Astrocyte (in vitro differentiated cells and primary cell): ENCODE results near the gene OPA1. TPM values are rescaled to one million over a fixed set of nuclear protein-coding genes. Genes with fewer than 3 reads are reported as not detected.

Experiments
- DNase-seq: peaks from one replicate; pipeline ENCODE4 v3.0.0-alpha.2; 2010; ENCODE audit warnings: low read depth
- FAIRE-seq: peaks from 2 replicates; lab custom pipeline; 2011; peaks lifted over from hg19 to GRCh38; lab: Jason Lieb, UNC
- H2AFZ ChIP-seq: 2 replicates; pipeline ENCODE4 v1.6.0; 2012; ENCODE audit warnings: low read depth, low read length, inconsistent platforms
- H3K27ac ChIP-seq: 2 replicates; pipeline ENCODE4 v1.5.1; 2011; ENCODE audit warnings: low read depth, low read length, inconsistent platforms
- H3K27me3 ChIP-seq: 2 replicates; pipeline ENCODE4 v1.6.0; 2011; ENCODE audit warnings: low read length, inconsistent platforms; ENCODE audit not compliant: insufficient read depth
- H3K36me3 ChIP-seq: 2 replicates; pipeline ENCODE4 v1.5.1; 2011; ENCODE audit warnings: low read length, inconsistent platforms; ENCODE audit not compliant: insufficient read depth
- H3K4me1 ChIP-seq: 2 replicates; pipeline ENCODE4 v1.5.1; 2011; ENCODE audit warnings: low read length, inconsistent platforms; ENCODE audit not compliant: insufficient read depth
- H3K4me2 ChIP-seq: 2 replicates; pipeline ENCODE4 v1.6.0; 2012; ENCODE audit warnings: low read length, inconsistent platforms
- H3K4me3 ChIP-seq: 2 replicates; pipeline ENCODE4 v1.5.1; 2011; ENCODE audit warnings: low read depth, mild to moderate bottlenecking, low read length, inconsistent platforms; ENCODE audit not compliant: insufficient read depth
- H3K79me2 ChIP-seq: 2 replicates; pipeline ENCODE4 v1.6.0; 2012; ENCODE audit warnings: mild to moderate bottlenecking, low read length, inconsistent platforms; ENCODE audit not compliant: insufficient read depth
- H3K9ac ChIP-seq: 2 replicates; pipeline ENCODE4 v1.6.0; 2012; ENCODE audit warnings: mild to moderate bottlenecking, low read length, inconsistent platforms
- H3K9me3 ChIP-seq: 2 replicates; pipeline ENCODE4 v1.5.1; 2012; ENCODE audit warnings: low read depth, mild to moderate bottlenecking, low read length, inconsistent platforms; ENCODE audit not compliant: insufficient read depth
- H4K20me1 ChIP-seq: 2 replicates; pipeline ENCODE4 v1.6.0; 2012; ENCODE audit warnings: low read length, inconsistent platforms; ENCODE audit not compliant: insufficient read depth
- H3K27ac Mint-ChIP-seq: one replicate; pipeline ENCODE4 v1.8.0; 2021; ENCODE audit warnings: mild to moderate bottlenecking, mixed read lengths; ENCODE audit not compliant: unreplicated experiment
- H3K27me3 Mint-ChIP-seq: one replicate; pipeline ENCODE4 v1.8.0; 2021; ENCODE audit warnings: low read depth, mixed read lengths; ENCODE audit not compliant: unreplicated experiment
- H3K36me3 Mint-ChIP-seq: one replicate; pipeline ENCODE4 v1.8.0; 2021; ENCODE audit warnings: low read depth, mixed read lengths; ENCODE audit not compliant: unreplicated experiment
- H3K4me1 Mint-ChIP-seq: one replicate; pipeline ENCODE4 v1.8.0; 2021; ENCODE audit warnings: low read depth, mixed read lengths; ENCODE audit not compliant: unreplicated experiment
- H3K4me3 Mint-ChIP-seq: one replicate; pipeline ENCODE4 v1.8.0; 2021; ENCODE audit warnings: mild to moderate bottlenecking, moderate library complexity, mixed read lengths; ENCODE audit not compliant: unreplicated experiment
- H3K9me3 Mint-ChIP-seq: one replicate; pipeline ENCODE4 v1.8.0; 2021; ENCODE audit warnings: mild to moderate bottlenecking, mixed read lengths; ENCODE audit not compliant: unreplicated experiment
- CTCF ChIP-seq: IDR thresholded peaks from 2 replicates; pipeline ENCODE4 v1.5.1; 2011; ENCODE audit warnings: low read depth, mild to moderate bottlenecking, inconsistent platforms, low read length, moderate library complexity; ENCODE audit not compliant: insufficient read depth
- EZH2 ChIP-seq: IDR thresholded peaks from 2 replicates; pipeline ENCODE4 v1.6.1; 2012; ENCODE audit warnings: mild to moderate bottlenecking, low read length, inconsistent platforms; ENCODE audit not compliant: insufficient read depth
- total RNA-seq: library from RNA; stranded (reverse); gene quantifications from 2 replicates; pipeline ENCODE4 v1.2.1, GENCODE V29; 2021

Gene OPA1
- total RNA-seq, 1 donor from 2014 or later, result 61.8 TPM

- peaks cover 52% of the 10 kb centered on the region for H3K36me3 ChIP-seq
- no peaks in the 10 kb centered on the region for H3K27me3 Mint-ChIP-seq
- no peaks in the 10 kb centered on the region for H3K4me1 Mint-ChIP-seq
- no peak overlapping the region for H3K27ac Mint-ChIP-seq
- no peak for DNase-seq
- no peaks in the 10 kb centered on the region for H3K9me3 Mint-ChIP-seq
- FAIRE-seq, result no peak
- H3K27ac ChIP-seq, result no peak overlapping the region
- TF ChIP-seq CTCF (no peak), EZH2 (no peak)
- no peaks in the 10 kb centered on the region for H3K27me3 ChIP-seq
- H3K36me3 Mint-ChIP-seq, result peaks cover 3% of the 10 kb centered on the region
- H4K20me1 ChIP-seq, result no peaks in the 10 kb centered on the region
- no peaks in the 10 kb centered on the region for H3K9me3 ChIP-seq
- H3K4me1 ChIP-seq, result no peaks in the 10 kb centered on the region
- no peak overlapping the region for H3K4me2 ChIP-seq
- no peak overlapping the region for H3K9ac ChIP-seq
- H2AFZ ChIP-seq, result no peak overlapping the region
- no peaks in the 10 kb centered on the region for H3K79me2 ChIP-seq
- H3K4me3 ChIP-seq, result no peak overlapping the region
- no peak overlapping the region for H3K4me3 Mint-ChIP-seq
These were observed 47.9 kb downstream of the OPA1 start for GRCh38 chr3:193640728-193641439.

- H3K4me3 Mint-ChIP-seq, result no peak overlapping the region
- Histone ChIP-seq H3K27me3 (no peaks in the 10 kb centered on the region), H4K20me1 (no peaks in the 10 kb centered on the region), H3K27ac (no peak overlapping the region), H3K79me2 (no peaks in the 10 kb centered on the region), H3K4me2 (no peak overlapping the region), H3K36me3 (peaks cover 55% of the 10 kb centered on the region), H3K9me3 (no peaks in the 10 kb centered on the region), H3K9ac (no peak overlapping the region), H3K4me3 (no peak overlapping the region), H2AFZ (no peak overlapping the region), H3K4me1 (no peaks in the 10 kb centered on the region)
- no peak for TF ChIP-seq CTCF
- no peak for TF ChIP-seq EZH2
- peaks cover 3% of the 10 kb centered on the region for H3K36me3 Mint-ChIP-seq
- no peak for FAIRE-seq
- no peak for DNase-seq
- no peaks in the 10 kb centered on the region for H3K4me1 Mint-ChIP-seq
- H3K9me3 Mint-ChIP-seq, result no peaks in the 10 kb centered on the region
- H3K27ac Mint-ChIP-seq, result no peak overlapping the region
- no peaks in the 10 kb centered on the region for H3K27me3 Mint-ChIP-seq
These were observed 48.4 kb downstream of the OPA1 start for GRCh38 chr3:193641440-193641775.

GRCh38 chr3:193645806-193646205, 52.8 kb downstream of the OPA1 start:
- H3K4me3 ChIP-seq, result no peak overlapping the region
- no peak overlapping the region for H3K4me2 ChIP-seq
- Mint-ChIP-seq H3K9me3 (no peaks in the 10 kb centered on the region), H3K36me3 (peaks cover 8% of the 10 kb centered on the region), H3K4me3 (no peak overlapping the region), H3K4me1 (no peaks in the 10 kb centered on the region), H3K27ac (no peak overlapping the region), H3K27me3 (no peaks in the 10 kb centered on the region)
- H3K9me3 ChIP-seq, result no peaks in the 10 kb centered on the region
- no peak overlapping the region for H3K9ac ChIP-seq
- H3K79me2 ChIP-seq, result no peaks in the 10 kb centered on the region
- H3K4me1 ChIP-seq, result no peaks in the 10 kb centered on the region
- H3K27me3 ChIP-seq, result no peaks in the 10 kb centered on the region
- no peak for DNase-seq
- peaks cover 63% of the 10 kb centered on the region for H3K36me3 ChIP-seq
- no peak overlapping the region for H2AFZ ChIP-seq
- H4K20me1 ChIP-seq, result no peaks in the 10 kb centered on the region
- TF ChIP-seq EZH2, result no peak
- TF ChIP-seq CTCF, result no peak
- no peak for FAIRE-seq
- H3K27ac ChIP-seq, result no peak overlapping the region
